Skeletal muscle tissue (tissue), 4 donors: ENCODE data around the gene GALNT17. TPM values are rescaled to one million over a fixed set of nuclear protein-coding genes. Genes with fewer than 3 reads are reported as not detected.
A peak's percentile ranks its signal among the peaks of the same experiment; 100 is the strongest.
"Not testable (repeated sequence)": the region's sequence is repeated elsewhere in the genome, so short reads cannot be mapped to it uniquely, and the experiment has no call there.

Experiments used
- H3K27ac ChIP-seq: one replicate; pipeline ENCODE4 v1.7.0; 2013; ENCODE audit warnings: mild to moderate bottlenecking, low read depth, low read length, inconsistent platforms
- H3K27me3 ChIP-seq, 3 donors: one replicate each; pipeline ENCODE4 v1.7.0; 2013; ENCODE audit warnings: low read length in 3 of 3; ENCODE audit not compliant: control insufficient read depth in 3 of 3, insufficient read depth in 3 of 3
- H3K36me3 ChIP-seq, 3 donors: one replicate each; pipeline ENCODE4 v1.7.0; 2013; ENCODE audit warnings: low read length in 3 of 3; ENCODE audit not compliant: control insufficient read depth in 3 of 3, insufficient read depth in 3 of 3
- H3K4me1 ChIP-seq, 3 donors: one replicate each; pipeline ENCODE4 v1.7.0; 2013; ENCODE audit warnings: low read length in 3 of 3, mild to moderate bottlenecking in 3 of 3; ENCODE audit not compliant: control insufficient read depth in 3 of 3, insufficient read depth in 3 of 3
- H3K4me3 ChIP-seq, 3 donors: one replicate each; pipeline ENCODE4 v1.7.0; 2013; ENCODE audit warnings: low read length in 3 of 3
- H3K9ac ChIP-seq, 3 donors: one replicate each; pipeline ENCODE4 v1.7.0; 2013; ENCODE audit warnings: low read length in 3 of 3, mild to moderate bottlenecking in 3 of 3, moderate library complexity in 2 of 3, low read depth in 1 of 3
- H3K9me3 ChIP-seq, 3 donors: one replicate each; pipeline ENCODE4 v1.7.0; 2013; ENCODE audit warnings: low read length in 3 of 3; ENCODE audit not compliant: control insufficient read depth in 3 of 3
- total RNA-seq: library from RNA; depleted of rRNA; stranded (reverse); fragments of >200 nt; gene quantifications from one replicate; pipeline ENCODE4 v1.2.3, GENCODE V29; 2014
- donor health status: Osteomylitis.

GALNT17 gene
- total RNA-seq, 1 donor from 2014 or later, result 24.5 TPM

DNA sequence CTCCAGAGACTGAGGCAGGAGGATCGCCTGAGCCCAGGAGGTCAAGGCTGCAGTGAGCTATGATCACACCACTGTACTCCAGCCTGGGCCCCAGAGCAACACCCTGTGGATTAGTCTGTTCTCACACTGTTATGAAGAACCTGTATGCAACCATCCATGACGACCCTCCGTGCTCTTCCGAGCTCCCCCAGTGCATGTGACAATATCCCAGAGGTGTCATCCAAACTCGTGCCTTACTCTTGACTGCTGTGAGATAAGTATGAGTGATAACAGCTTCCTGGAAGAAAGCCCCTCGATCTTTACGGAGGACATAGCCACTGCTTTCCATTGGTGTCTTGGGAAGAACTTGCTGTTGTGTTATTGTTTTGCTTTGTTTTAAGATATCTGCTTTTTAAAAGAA, 591.9 kb downstream of the GALNT17 start:
- no peak overlapping the region for H3K9ac ChIP-seq

GRCh38 chr7:71727347-71727746, 595.4 kb downstream of the GALNT17 start:
- H3K4me1 ChIP-seq, result no peaks in the 10 kb centered on the region
- no peak overlapping the region for H3K4me3 ChIP-seq
- no peaks in the 10 kb centered on the region for H3K9me3 ChIP-seq
- H3K36me3 ChIP-seq, result no peaks in the 10 kb centered on the region
- no peak overlapping the region for H3K9ac ChIP-seq
- H3K27me3 ChIP-seq, result no peaks in the 10 kb centered on the region
- no peak overlapping the region for H3K27ac ChIP-seq

More for the DNA sequence above, 591.9 kb downstream of the GALNT17 start:
- Histone ChIP-seq H3K27me3 (no peaks in the 10 kb centered on the region), H3K9me3 (peaks cover 0 to 2% (median 0%) of the 10 kb centered on the region in 3 donors), H3K27ac (no peak overlapping the region), H3K4me3 (no peak overlapping the region), H3K36me3 (no peaks in the 10 kb centered on the region), H3K4me1 (no peaks in the 10 kb centered on the region)

DNA sequence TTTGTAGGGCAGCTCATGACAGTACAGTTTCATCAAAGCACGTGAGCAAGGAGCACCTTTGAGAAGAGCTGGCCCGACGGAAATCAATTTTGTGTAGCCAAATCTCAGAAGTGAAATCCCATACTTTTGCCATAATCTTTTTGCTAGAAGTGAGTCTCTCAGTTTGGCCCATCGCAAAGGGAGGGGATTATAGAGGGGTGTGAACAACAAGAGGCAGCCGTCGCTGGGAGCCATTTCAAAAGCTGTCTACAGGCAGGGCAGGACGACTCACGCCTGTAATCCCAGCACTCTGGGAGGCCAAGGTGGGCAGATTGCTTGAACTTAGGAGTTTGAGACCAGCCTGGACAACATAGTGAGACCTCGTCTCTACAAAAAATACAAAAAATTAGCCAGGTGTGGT, 599.8 kb downstream of the GALNT17 start:
- Histone ChIP-seq H3K9me3 (no peaks in the 10 kb centered on the region), H3K27me3 (peaks cover 0 to 5% (median 3%) of the 10 kb centered on the region in 3 donors), H3K36me3 (no peaks in the 10 kb centered on the region), H3K9ac (no peak overlapping the region), H3K4me3 (no peak overlapping the region), H3K4me1 (peaks cover 0 to 5% (median 4%) of the 10 kb centered on the region in 3 donors), H3K27ac (no peak overlapping the region)

GRCh38 chr7:71733107-71733870, 601.3 kb downstream of the GALNT17 start:
- no peaks in the 10 kb centered on the region for H3K9me3 ChIP-seq
- H3K27me3 ChIP-seq, result peaks cover 0 to 5% (median 3%) of the 10 kb centered on the region in 3 donors
- H3K36me3 ChIP-seq, result no peaks in the 10 kb centered on the region
- peaks cover 0 to 5% (median 4%) of the 10 kb centered on the region in 3 donors for H3K4me1 ChIP-seq
- peak overlapping the region in 1 of 3 donors; percentile 57 for H3K9ac ChIP-seq
- H3K27ac ChIP-seq, result no peak overlapping the region
- peak overlapping the region in 2 of 3 donors; percentile 43 to 49 for H3K4me3 ChIP-seq

DNA sequence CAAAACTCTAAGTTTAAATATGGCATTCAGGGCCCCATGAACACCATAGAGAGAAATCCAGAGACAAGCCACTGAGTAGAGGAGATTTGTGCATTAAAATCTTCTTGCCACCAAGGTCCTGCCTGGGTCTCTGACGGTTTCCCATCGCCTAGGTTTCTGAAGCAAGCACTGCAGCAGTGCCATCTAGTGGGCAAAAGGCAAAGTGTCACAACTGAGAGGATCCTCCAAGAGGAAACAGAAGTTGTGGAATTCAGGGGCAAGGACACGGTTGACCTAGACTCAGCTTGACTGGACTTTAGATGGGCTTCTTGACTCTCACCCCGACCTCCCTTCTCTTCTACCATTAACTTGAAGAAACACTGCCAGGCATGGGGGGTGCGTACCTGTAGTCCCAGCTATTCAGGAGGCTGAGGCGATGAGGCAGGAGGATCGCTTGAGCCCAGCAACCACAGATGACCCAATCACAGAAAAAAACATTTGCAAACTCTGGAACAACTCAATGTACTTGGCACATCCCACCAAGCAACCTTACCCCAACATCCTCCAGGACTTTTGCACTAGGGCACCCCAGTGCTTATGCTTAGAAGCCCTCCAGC, 604.1 kb downstream of the GALNT17 start:
- Histone ChIP-seq H3K9me3 (no peaks in the 10 kb centered on the region), H3K4me3 (no peak overlapping the region), H3K27me3 (peaks cover 0 to 5% (median 3%) of the 10 kb centered on the region in 3 donors), H3K9ac (no peak overlapping the region), H3K4me1 (peaks cover 0 to 5% (median 4%) of the 10 kb centered on the region in 3 donors), H3K36me3 (no peaks in the 10 kb centered on the region), H3K27ac (no peak overlapping the region)

DNA sequence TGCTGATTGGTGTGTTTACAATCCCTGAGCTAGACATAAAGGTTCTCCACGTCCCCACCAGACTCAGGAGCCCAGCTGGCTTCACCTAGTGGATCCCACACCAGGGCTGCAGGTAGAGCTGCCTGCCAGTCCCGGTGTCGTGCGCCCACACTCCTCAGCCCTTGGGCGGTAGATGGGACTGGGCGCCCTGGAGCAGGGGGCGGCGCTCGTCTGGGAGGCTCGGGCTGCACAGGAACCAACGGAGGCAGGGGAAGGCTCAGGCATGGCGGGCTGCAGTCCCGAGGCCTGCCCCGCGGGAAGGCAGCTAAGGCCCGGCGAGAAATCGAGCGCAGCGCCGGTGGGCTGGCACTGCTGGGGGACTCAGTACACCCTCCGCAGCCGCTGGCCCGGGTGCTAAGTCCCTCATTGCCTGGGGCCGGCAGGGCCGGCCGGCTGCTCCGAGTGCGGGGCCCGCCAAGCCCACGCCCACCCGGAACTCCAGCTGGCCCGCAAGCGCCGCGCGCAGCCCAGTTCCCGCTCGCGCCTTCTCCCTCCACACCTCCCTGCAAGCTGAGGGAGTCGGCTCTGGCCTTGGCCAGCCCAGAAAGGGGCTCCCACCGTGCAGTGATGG, 606.1 kb downstream of the GALNT17 start:
- H3K9me3 ChIP-seq, H3K27ac ChIP-seq, H3K4me1 ChIP-seq, H3K9ac ChIP-seq, H3K36me3 ChIP-seq, H3K4me3 ChIP-seq, H3K27me3 ChIP-seq: not testable (repeated sequence)

GRCh38 chr7:71739520-71740173, 607.7 kb downstream of the GALNT17 start:
- H3K27me3 ChIP-seq, result peaks cover 0 to 3% (median 0%) of the 10 kb centered on the region in 3 donors
- no peak overlapping the region for H3K9ac ChIP-seq
- no peaks in the 10 kb centered on the region for H3K4me1 ChIP-seq
- H3K9me3 ChIP-seq, result no peaks in the 10 kb centered on the region
- no peak overlapping the region for H3K4me3 ChIP-seq
- H3K36me3 ChIP-seq, result no peaks in the 10 kb centered on the region
- no peak overlapping the region for H3K27ac ChIP-seq

DNA sequence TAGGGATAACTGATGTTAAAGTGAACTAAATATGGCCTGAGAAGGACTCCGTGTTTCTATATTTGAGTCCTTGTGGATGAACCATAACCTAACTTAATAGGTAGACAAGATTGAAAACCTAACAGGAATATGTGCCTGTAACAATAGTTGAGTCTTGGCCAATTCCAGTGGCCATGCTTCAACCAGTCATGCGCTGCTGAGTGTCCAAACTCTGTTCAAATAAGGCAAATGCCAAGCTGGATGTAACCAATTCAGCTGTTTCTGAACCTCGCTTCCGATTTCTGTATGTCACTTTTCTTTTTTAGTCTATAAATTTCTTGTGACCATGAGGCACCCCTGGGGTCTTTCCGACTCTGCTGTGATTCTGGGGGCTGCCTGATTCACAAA, 608.2 kb downstream of the GALNT17 start:
- Histone ChIP-seq H3K4me3 (no peak overlapping the region), H3K9ac (no peak overlapping the region), H3K4me1 (no peaks in the 10 kb centered on the region), H3K9me3 (no peaks in the 10 kb centered on the region), H3K27ac (no peak overlapping the region), H3K27me3 (peaks cover 0 to 1% (median 0%) of the 10 kb centered on the region in 3 donors), H3K36me3 (no peaks in the 10 kb centered on the region)

GRCh38 chr7:71746006-71746405, 614.1 kb downstream of the GALNT17 start:
- no peak overlapping the region for H3K9ac ChIP-seq
- no peaks in the 10 kb centered on the region for H3K36me3 ChIP-seq
- no peak overlapping the region for H3K4me3 ChIP-seq
- no peak overlapping the region for H3K27ac ChIP-seq
- H3K4me1 ChIP-seq, result no peaks in the 10 kb centered on the region
- H3K27me3 ChIP-seq, result peaks cover 0 to 3% (median 0%) of the 10 kb centered on the region in 3 donors
- peaks cover 0 to 4% (median 0%) of the 10 kb centered on the region in 3 donors for H3K9me3 ChIP-seq
